ENCODE results near the gene ALAS1.

ALAS1 gene

GRCh38 chr3:52232279-52233107 lies 34.5 kb downstream of the ALAS1 start:
- DNase-seq (ENCODE audit: insufficient read length, low spot score), result no peak
- no peak for FAIRE-seq

GRCh38 chr3:52233108-52233591 lies 35.2 kb downstream of the ALAS1 start:
- FAIRE-seq (no peak), DNase-seq (ENCODE audit: insufficient read length, low spot score) (no peak)

GRCh38 chr3:52233968-52234367 lies 36.0 kb downstream of the ALAS1 start:
- DNase-seq (ENCODE audit: insufficient read length, low spot score) (no peak), FAIRE-seq (no peak)

GRCh38 chr3:52234516-52235447 lies 36.8 kb downstream of the ALAS1 start:
- FAIRE-seq (no peak), DNase-seq (ENCODE audit: insufficient read length, low spot score) (no peak)

GRCh38 chr3:52236424-52236886 lies 38.5 kb downstream of the ALAS1 start:
- no peak for FAIRE-seq
- DNase-seq (ENCODE audit: insufficient read length, low spot score), result no peak

GRCh38 chr3:52237006-52237656 lies 39.2 kb downstream of the ALAS1 start:
- DNase-seq (ENCODE audit: insufficient read length, low spot score), result no peak
- FAIRE-seq, result no peak

- FAIRE-seq, result no peak
- no peak for DNase-seq (ENCODE audit: insufficient read length, low spot score)
These were observed 39.8 kb downstream of the ALAS1 start for GRCh38 chr3:52237657-52238172.

GRCh38 chr3:52238193-52238760 lies 40.3 kb downstream of the ALAS1 start:
- DNase-seq (ENCODE audit: insufficient read length, low spot score) (no peak), FAIRE-seq (peak; percentile 66)

- peak; percentile 97 for DNase-seq (ENCODE audit: insufficient read length, low spot score)
- FAIRE-seq, result peak; percentile 65
These were observed 41.1 kb downstream of the ALAS1 start, which contains the start of gene TWF2 for GRCh38 chr3:52238761-52239701. TSS of gene TWF2 (minus strand) at chr3:52239158. CDS start at chr3:52239016, 142 bp downstream.

GRCh38 chr3:52240059-52240885 lies 42.3 kb downstream of the ALAS1 start:
- FAIRE-seq (peak; percentile 49), DNase-seq (ENCODE audit: insufficient read length, low spot score) (no peak)

GRCh38 chr3:52240886-52241370 lies 43.0 kb downstream of the ALAS1 start:
- no peak for FAIRE-seq
- no peak for DNase-seq (ENCODE audit: insufficient read length, low spot score)

GRCh38 chr3:52242039-52242438 lies 44.1 kb downstream of the ALAS1 start:
- FAIRE-seq (no peak), DNase-seq (ENCODE audit: insufficient read length, low spot score) (no peak)

GRCh38 chr3:52243791-52244628 lies 46.0 kb downstream of the ALAS1 start:
- DNase-seq (ENCODE audit: insufficient read length, low spot score), result peak; percentile 63
- no peak for FAIRE-seq

GRCh38 chr3:52245322-52246263 lies 47.6 kb downstream of the ALAS1 start, which contains the start of gene PPM1M:
TSS of gene PPM1M (plus strand) at chr3:52245759. CDS start at chr3:52245825, 66 bp downstream.
- FAIRE-seq (peak; percentile 76), DNase-seq (ENCODE audit: insufficient read length, low spot score) (peak; percentile 60)

- no peak for FAIRE-seq
- DNase-seq (ENCODE audit: insufficient read length, low spot score), result no peak
These were observed 48.3 kb downstream of the ALAS1 start for GRCh38 chr3:52246264-52246620.

Data from GM19239 (cell line).